Frontal cortex (tissue), 4 donors: Measurements from ENCODE around the gene SLC22A8. TPM values are rescaled to one million over a fixed set of nuclear protein-coding genes. Genes with fewer than 3 reads are reported as not detected.
"Not testable (repeated sequence)": the region's sequence is repeated elsewhere in the genome, so short reads cannot be mapped to it uniquely, and the experiment has no call there.

Experiments used
- DNase-seq, 2 donors: peaks; one replicate each; pipeline ENCODE4 v3.0.0; 2012; ENCODE audit warnings: low spot score in 2 of 2
- FAIRE-seq: peaks from 2 replicates; lab custom pipeline; 2012; peaks lifted over from hg19 to GRCh38; lab: Jason Lieb, UNC
- total RNA-seq: library from RNA; depleted of rRNA; stranded (reverse); fragments of >200 nt; gene quantifications from one replicate; pipeline ENCODE4 v1.2.3, GENCODE V29; 2014
- donor health status: control.
- donor health status: control.
- donor health status: control.

Gene SLC22A8
- total RNA-seq, 1 donor from 2014 or later: 1.2 TPM

DNA sequence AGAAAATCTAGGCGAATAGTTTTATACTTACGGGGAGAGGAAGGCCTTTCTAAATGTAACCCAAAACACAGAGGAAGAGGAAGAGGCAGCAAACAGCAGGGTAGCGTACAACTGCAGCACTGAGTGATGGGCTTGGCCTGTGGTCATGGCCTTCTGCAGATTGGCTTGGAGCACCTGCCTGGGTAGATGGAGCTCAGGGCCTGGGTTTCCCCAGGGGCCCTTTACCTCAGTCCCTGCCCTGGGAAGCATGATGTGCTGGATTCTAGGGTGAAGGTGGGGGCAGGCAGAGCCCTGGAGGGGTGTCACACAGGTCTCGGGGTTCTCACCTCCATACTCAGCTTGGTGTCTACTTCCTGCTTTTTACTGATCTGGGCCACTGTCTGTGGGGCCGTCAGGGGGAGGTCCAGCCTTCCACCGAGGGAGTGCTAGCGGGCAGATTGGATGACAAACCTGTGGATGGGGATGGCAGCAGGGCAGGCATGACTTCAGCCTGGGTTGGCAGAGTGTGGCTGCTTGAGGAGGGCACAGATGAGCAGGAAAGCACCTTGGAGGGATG lies 66.8 kb downstream of the SLC22A8 start:
- no peak for FAIRE-seq

DNA sequence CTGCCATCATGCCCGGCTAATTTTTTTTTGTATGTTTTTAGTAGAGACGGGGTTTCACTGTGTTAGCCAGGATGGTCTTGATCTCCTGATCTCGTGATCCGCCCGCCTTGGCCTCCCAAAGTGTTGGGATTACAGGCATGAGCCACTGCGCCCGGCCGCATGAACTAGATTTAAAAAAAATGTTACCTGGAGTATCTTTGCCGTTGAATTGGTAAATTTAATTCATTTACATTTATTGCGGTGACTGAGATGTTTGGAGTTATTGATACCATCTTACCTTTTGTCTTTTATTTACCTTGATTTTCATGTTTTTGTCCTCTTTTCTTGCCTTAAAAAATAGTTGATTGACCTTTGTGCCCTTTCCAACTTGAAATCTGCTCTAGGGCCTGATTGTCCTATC lies 70.1 kb downstream of the SLC22A8 start:
- FAIRE-seq, DNase-seq: not testable (repeated sequence)

More for the DNA sequence above, 66.8 kb downstream of the SLC22A8 start:
- no peak for DNase-seq

Other genes starting within 250 kb of the SLC22A8 start
- gene TAF6L, start 244.4 kb downstream of the SLC22A8 start, total RNA-seq: 15.1 TPM
- gene TMEM179B, start 228.4 kb downstream of the SLC22A8 start, total RNA-seq: 17.1 TPM
- gene TMEM223, start 223.8 kb downstream of the SLC22A8 start, total RNA-seq: 14.7 TPM
- 10.6 TPM for gene NXF1, start 210.4 kb downstream of the SLC22A8 start, total RNA-seq
- 31.0 TPM for gene STX5, start 183.8 kb downstream of the SLC22A8 start, total RNA-seq
- not detected for gene TEX54, start 183.0 kb downstream of the SLC22A8 start, total RNA-seq
- 48.5 TPM for gene WDR74, start 176.3 kb downstream of the SLC22A8 start, total RNA-seq
- gene SLC3A2, start 134.9 kb downstream of the SLC22A8 start, total RNA-seq: 109 TPM
- 14.3 TPM for gene CHRM1, start 94.5 kb downstream of the SLC22A8 start, total RNA-seq
- 10.6 TPM for gene SLC22A6, start 30.9 kb downstream of the SLC22A8 start, total RNA-seq
- gene SLC22A24, start 128.4 kb upstream of the SLC22A8 start, total RNA-seq: not detected
- not detected for gene SLC22A25, start 227.8 kb upstream of the SLC22A8 start, total RNA-seq